ENCODE measurements around the gene AHNAK.

The AHNAK gene

GRCh38 chr11:62428871-62429560 is 117.6 kb downstream of the AHNAK start:
- Histone ChIP-seq H3K27me3 (ENCODE audit: control insufficient read depth, insufficient read depth, low read length) (no peaks in the 10 kb centered on the region), H3K9ac (ENCODE audit: low read depth, low read length) (no peak overlapping the region), H3K4me1 (ENCODE audit: control insufficient read depth, insufficient read depth, low read length) (peaks cover 5% of the 10 kb centered on the region), H3K36me3 (ENCODE audit: control insufficient read depth, insufficient read depth, low read length) (no peaks in the 10 kb centered on the region), H3K4me3 (ENCODE audit: low read depth, low read length) (no peak overlapping the region), H3K9me3 (ENCODE audit: control insufficient read depth, insufficient read depth, low read length) (no peaks in the 10 kb centered on the region)

GRCh38 chr11:62427630-62428233 is 118.9 kb downstream of the AHNAK start:
- H3K4me1 ChIP-seq (ENCODE audit: control insufficient read depth, insufficient read depth, low read length) = peaks cover 5% of the 10 kb centered on the region
- H3K9ac ChIP-seq (ENCODE audit: low read depth, low read length) = no peak overlapping the region
- no peak overlapping the region for H3K4me3 ChIP-seq (ENCODE audit: low read depth, low read length)
- no peaks in the 10 kb centered on the region for H3K9me3 ChIP-seq (ENCODE audit: control insufficient read depth, insufficient read depth, low read length)
- H3K36me3 ChIP-seq (ENCODE audit: control insufficient read depth, insufficient read depth, low read length) = no peaks in the 10 kb centered on the region
- peaks cover 4% of the 10 kb centered on the region for H3K27me3 ChIP-seq (ENCODE audit: control insufficient read depth, insufficient read depth, low read length)

GRCh38 chr11:62423012-62423411 is 123.6 kb downstream of the AHNAK start:
- Histone ChIP-seq H3K9me3 (ENCODE audit: control insufficient read depth, insufficient read depth, low read length) (no peaks in the 10 kb centered on the region), H3K4me3 (ENCODE audit: low read depth, low read length) (no peak overlapping the region), H3K9ac (ENCODE audit: low read depth, low read length) (no peak overlapping the region), H3K27me3 (ENCODE audit: control insufficient read depth, insufficient read depth, low read length) (peaks cover 4% of the 10 kb centered on the region), H3K4me1 (ENCODE audit: control insufficient read depth, insufficient read depth, low read length) (peaks cover 5% of the 10 kb centered on the region), H3K36me3 (ENCODE audit: control insufficient read depth, insufficient read depth, low read length) (no peaks in the 10 kb centered on the region)

GRCh38 chr11:62421996-62422395 is 124.6 kb downstream of the AHNAK start:
- Histone ChIP-seq H3K9ac (ENCODE audit: low read depth, low read length) (no peak overlapping the region), H3K4me3 (ENCODE audit: low read depth, low read length) (no peak overlapping the region), H3K4me1 (ENCODE audit: control insufficient read depth, insufficient read depth, low read length) (peaks cover 5% of the 10 kb centered on the region), H3K36me3 (ENCODE audit: control insufficient read depth, insufficient read depth, low read length) (no peaks in the 10 kb centered on the region), H3K9me3 (ENCODE audit: control insufficient read depth, insufficient read depth, low read length) (no peaks in the 10 kb centered on the region), H3K27me3 (ENCODE audit: control insufficient read depth, insufficient read depth, low read length) (peaks cover 4% of the 10 kb centered on the region)

- no peaks in the 10 kb centered on the region for H3K4me1 ChIP-seq (ENCODE audit: control insufficient read depth, insufficient read depth, low read length)
- H3K4me3 ChIP-seq (ENCODE audit: low read depth, low read length) = no peak overlapping the region
- H3K36me3 ChIP-seq (ENCODE audit: control insufficient read depth, insufficient read depth, low read length) = no peaks in the 10 kb centered on the region
- no peak overlapping the region for H3K9ac ChIP-seq (ENCODE audit: low read depth, low read length)
- no peaks in the 10 kb centered on the region for H3K9me3 ChIP-seq (ENCODE audit: control insufficient read depth, insufficient read depth, low read length)
- peaks cover 4% of the 10 kb centered on the region for H3K27me3 ChIP-seq (ENCODE audit: control insufficient read depth, insufficient read depth, low read length)
Observed at GRCh38 chr11:62420882-62421281, 125.7 kb downstream of the AHNAK start.

- Histone ChIP-seq H3K4me3 (ENCODE audit: low read depth, low read length) (no peak overlapping the region), H3K27me3 (ENCODE audit: control insufficient read depth, insufficient read depth, low read length) (peaks cover 4% of the 10 kb centered on the region), H3K9me3 (ENCODE audit: control insufficient read depth, insufficient read depth, low read length) (no peaks in the 10 kb centered on the region), H3K4me1 (ENCODE audit: control insufficient read depth, insufficient read depth, low read length) (no peaks in the 10 kb centered on the region), H3K9ac (ENCODE audit: low read depth, low read length) (no peak overlapping the region), H3K36me3 (ENCODE audit: control insufficient read depth, insufficient read depth, low read length) (no peaks in the 10 kb centered on the region)
Observed at GRCh38 chr11:62419943-62420342, 126.7 kb downstream of the AHNAK start.

- Histone ChIP-seq H3K9ac (ENCODE audit: low read depth, low read length) (no peak overlapping the region), H3K36me3 (ENCODE audit: control insufficient read depth, insufficient read depth, low read length) (no peaks in the 10 kb centered on the region)
Observed at GRCh38 chr11:62419314-62419929, 127.2 kb downstream of the AHNAK start.

GRCh38 chr11:62418733-62419132 is 127.9 kb downstream of the AHNAK start, which contains the start of gene SCGB1A1:
SCGB1A1 (plus strand) TSS chr11:62419033; CDS start chr11:62419096, 63 bp downstream.
- Histone ChIP-seq H3K27me3 (ENCODE audit: control insufficient read depth, insufficient read depth, low read length) (peaks cover 4% of the 10 kb centered on the region), H3K36me3 (ENCODE audit: control insufficient read depth, insufficient read depth, low read length) (no peaks in the 10 kb centered on the region), H3K4me3 (ENCODE audit: low read depth, low read length) (no peak within 1 kb of the TSS), H3K4me1 (ENCODE audit: control insufficient read depth, insufficient read depth, low read length) (no peaks in the 10 kb centered on the region), H3K9ac (ENCODE audit: low read depth, low read length) (no peak within 1 kb of the TSS), H3K9me3 (ENCODE audit: control insufficient read depth, insufficient read depth, low read length) (no peaks in the 10 kb centered on the region)

More at GRCh38 chr11:62419314-62419929, 127.2 kb downstream of the AHNAK start:
- no peaks in the 10 kb centered on the region for H3K9me3 ChIP-seq (ENCODE audit: control insufficient read depth, insufficient read depth, low read length)
- peaks cover 4% of the 10 kb centered on the region for H3K27me3 ChIP-seq (ENCODE audit: control insufficient read depth, insufficient read depth, low read length)
- no peak overlapping the region for H3K4me3 ChIP-seq (ENCODE audit: low read depth, low read length)
- no peaks in the 10 kb centered on the region for H3K4me1 ChIP-seq (ENCODE audit: control insufficient read depth, insufficient read depth, low read length)

- H3K4me1 ChIP-seq (ENCODE audit: control insufficient read depth, insufficient read depth, low read length) = no peaks in the 10 kb centered on the region
- no peak overlapping the region for H3K9ac ChIP-seq (ENCODE audit: low read depth, low read length)
- no peaks in the 10 kb centered on the region for H3K36me3 ChIP-seq (ENCODE audit: control insufficient read depth, insufficient read depth, low read length)
- H3K27me3 ChIP-seq (ENCODE audit: control insufficient read depth, insufficient read depth, low read length) = peaks cover 2% of the 10 kb centered on the region
- H3K4me3 ChIP-seq (ENCODE audit: low read depth, low read length) = no peak overlapping the region
- no peaks in the 10 kb centered on the region for H3K9me3 ChIP-seq (ENCODE audit: control insufficient read depth, insufficient read depth, low read length)
Observed at GRCh38 chr11:62418136-62418535, 128.5 kb downstream of the AHNAK start.

- Histone ChIP-seq H3K4me3 (ENCODE audit: low read depth, low read length) (no peak overlapping the region), H3K9me3 (ENCODE audit: control insufficient read depth, insufficient read depth, low read length) (no peaks in the 10 kb centered on the region), H3K36me3 (ENCODE audit: control insufficient read depth, insufficient read depth, low read length) (no peaks in the 10 kb centered on the region), H3K4me1 (ENCODE audit: control insufficient read depth, insufficient read depth, low read length) (no peaks in the 10 kb centered on the region), H3K27me3 (ENCODE audit: control insufficient read depth, insufficient read depth, low read length) (no peaks in the 10 kb centered on the region), H3K9ac (ENCODE audit: low read depth, low read length) (no peak overlapping the region)
Observed at GRCh38 chr11:62416596-62416995, 130.0 kb downstream of the AHNAK start.

GRCh38 chr11:62413060-62413696 is 133.4 kb downstream of the AHNAK start:
- no peak overlapping the region for H3K4me3 ChIP-seq (ENCODE audit: low read depth, low read length)
- H3K9ac ChIP-seq (ENCODE audit: low read depth, low read length) = no peak overlapping the region
- no peaks in the 10 kb centered on the region for H3K27me3 ChIP-seq (ENCODE audit: control insufficient read depth, insufficient read depth, low read length)
- H3K36me3 ChIP-seq (ENCODE audit: control insufficient read depth, insufficient read depth, low read length) = no peaks in the 10 kb centered on the region
- no peaks in the 10 kb centered on the region for H3K4me1 ChIP-seq (ENCODE audit: control insufficient read depth, insufficient read depth, low read length)
- H3K9me3 ChIP-seq (ENCODE audit: control insufficient read depth, insufficient read depth, low read length) = no peaks in the 10 kb centered on the region

All from iPS-15b (cell line).